Measurements from ENCODE around the gene ST3GAL3.

Gene ST3GAL3

GRCh38 chr1:43686801-43687200 is 20.5 kb upstream of the ST3GAL3 start:
- no peaks in the 10 kb centered on the region for H3K9me3 Mint-ChIP-seq
- H3K36me3 Mint-ChIP-seq (ENCODE audit: insufficient read depth), result peaks cover 70% of the 10 kb centered on the region
- H3K4me3 Mint-ChIP-seq, result no peak overlapping the region
- no peak for DNase-seq
- H3K4me1 Mint-ChIP-seq (ENCODE audit: low read depth in 2 of 2), result peaks cover 3 to 16% of the 10 kb centered on the region in 2 donors
- no peak for ATAC-seq (replicated peaks)
- no peaks in the 10 kb centered on the region for H3K27me3 Mint-ChIP-seq
- H3K27ac Mint-ChIP-seq, result no peak overlapping the region

- Mint-ChIP-seq H3K36me3 (ENCODE audit: insufficient read depth) (peaks cover 77% of the 10 kb centered on the region), H3K9me3 (no peaks in the 10 kb centered on the region), H3K27ac (peak overlapping the region in 1 of 2 donors; percentile 79), H3K4me3 (no peak overlapping the region), H3K4me1 (ENCODE audit: low read depth in 2 of 2) (peaks cover 3 to 16% of the 10 kb centered on the region in 2 donors), H3K27me3 (no peaks in the 10 kb centered on the region)
- no peak for DNase-seq
- ATAC-seq (replicated peaks), result no peak
Observed at GRCh38 chr1:43687301-43688108, 19.8 kb upstream of the ST3GAL3 start.

GRCh38 chr1:43688109-43688387 is 19.3 kb upstream of the ST3GAL3 start:
- Mint-ChIP-seq H3K9me3 (no peaks in the 10 kb centered on the region), H3K4me1 (ENCODE audit: low read depth in 2 of 2) (peaks cover 3 to 15% of the 10 kb centered on the region in 2 donors), H3K4me3 (no peak overlapping the region), H3K27me3 (no peaks in the 10 kb centered on the region), H3K27ac (peak overlapping the region in 1 of 2 donors; percentile 79), H3K36me3 (ENCODE audit: insufficient read depth) (peaks cover 83% of the 10 kb centered on the region)
- DNase-seq, result no peak
- ATAC-seq (replicated peaks), result no peak

- Mint-ChIP-seq H3K27ac (peak overlapping the region in 1 of 2 donors; percentile 79), H3K27me3 (no peaks in the 10 kb centered on the region), H3K36me3 (ENCODE audit: insufficient read depth) (peaks cover 86% of the 10 kb centered on the region), H3K4me1 (ENCODE audit: low read depth in 2 of 2) (peaks cover 3 to 9% of the 10 kb centered on the region in 2 donors), H3K4me3 (no peak overlapping the region), H3K9me3 (no peaks in the 10 kb centered on the region)
- ATAC-seq (replicated peaks) (no peak), DNase-seq (no peak)
Observed at GRCh38 chr1:43688594-43689000, 18.7 kb upstream of the ST3GAL3 start.

GRCh38 chr1:43689289-43689688 is 18.0 kb upstream of the ST3GAL3 start:
- peaks cover 86% of the 10 kb centered on the region for H3K36me3 Mint-ChIP-seq (ENCODE audit: insufficient read depth)
- H3K9me3 Mint-ChIP-seq, result no peaks in the 10 kb centered on the region
- H3K4me3 Mint-ChIP-seq, result no peak overlapping the region
- H3K4me1 Mint-ChIP-seq (ENCODE audit: low read depth in 2 of 2), result peaks cover 3 to 7% of the 10 kb centered on the region in 2 donors
- no peak for DNase-seq
- no peak for ATAC-seq (replicated peaks)
- H3K27me3 Mint-ChIP-seq, result no peaks in the 10 kb centered on the region
- no peak overlapping the region for H3K27ac Mint-ChIP-seq

GRCh38 chr1:43691871-43692815 is 15.2 kb upstream of the ST3GAL3 start:
- ATAC-seq (replicated peaks) (no peak), DNase-seq (no peak)
- H3K4me1 Mint-ChIP-seq (ENCODE audit: low read depth in 2 of 2), result peaks cover 0 to 4% of the 10 kb centered on the region in 2 donors
- peaks cover 62% of the 10 kb centered on the region for H3K36me3 Mint-ChIP-seq (ENCODE audit: insufficient read depth)
- H3K27me3 Mint-ChIP-seq, result no peaks in the 10 kb centered on the region
- H3K9me3 Mint-ChIP-seq, result no peaks in the 10 kb centered on the region
- no peak overlapping the region for H3K4me3 Mint-ChIP-seq
- peak overlapping the region; percentile 39 to 68 for H3K27ac Mint-ChIP-seq

GRCh38 chr1:43693371-43693770 is 14.0 kb upstream of the ST3GAL3 start:
- Mint-ChIP-seq H3K4me1 (ENCODE audit: low read depth in 2 of 2) (peaks cover 0 to 4% of the 10 kb centered on the region in 2 donors), H3K4me3 (no peak overlapping the region), H3K27me3 (no peaks in the 10 kb centered on the region), H3K27ac (peak overlapping the region in 1 of 2 donors; percentile 39), H3K36me3 (ENCODE audit: insufficient read depth) (peaks cover 58% of the 10 kb centered on the region), H3K9me3 (no peaks in the 10 kb centered on the region)
- DNase-seq (no peak), ATAC-seq (replicated peaks) (no peak)

- ATAC-seq (replicated peaks), result no peak
- H3K4me3 Mint-ChIP-seq, result no peak overlapping the region
- no peak for DNase-seq
- H3K27ac Mint-ChIP-seq, result no peak overlapping the region
- H3K27me3 Mint-ChIP-seq, result no peaks in the 10 kb centered on the region
- peaks cover 45% of the 10 kb centered on the region for H3K36me3 Mint-ChIP-seq (ENCODE audit: insufficient read depth)
- H3K4me1 Mint-ChIP-seq (ENCODE audit: low read depth in 2 of 2), result peaks cover 0 to 4% of the 10 kb centered on the region in 2 donors
- no peaks in the 10 kb centered on the region for H3K9me3 Mint-ChIP-seq
Observed at GRCh38 chr1:43699281-43699680, 8.1 kb upstream of the ST3GAL3 start.

GRCh38 chr1:43703836-43704235 is 3.5 kb upstream of the ST3GAL3 start:
- Mint-ChIP-seq H3K4me3 (no peak overlapping the region), H3K27ac (no peak overlapping the region), H3K9me3 (no peaks in the 10 kb centered on the region), H3K4me1 (ENCODE audit: low read depth in 2 of 2) (peaks cover 9 to 11% of the 10 kb centered on the region in 2 donors), H3K36me3 (ENCODE audit: insufficient read depth) (peaks cover 46% of the 10 kb centered on the region), H3K27me3 (no peaks in the 10 kb centered on the region)
- DNase-seq (no peak), ATAC-seq (replicated peaks) (no peak)

GRCh38 chr1:43704838-43705237 is 2.5 kb upstream of the ST3GAL3 start:
- H3K27me3 Mint-ChIP-seq, result no peaks in the 10 kb centered on the region
- no peak for ATAC-seq (replicated peaks)
- no peak for DNase-seq
- no peaks in the 10 kb centered on the region for H3K9me3 Mint-ChIP-seq
- H3K27ac Mint-ChIP-seq, result peak overlapping the region; percentile 62 to 67
- H3K4me1 Mint-ChIP-seq (ENCODE audit: low read depth in 2 of 2), result peaks cover 10 to 14% of the 10 kb centered on the region in 2 donors
- no peak overlapping the region for H3K4me3 Mint-ChIP-seq
- peaks cover 37% of the 10 kb centered on the region for H3K36me3 Mint-ChIP-seq (ENCODE audit: insufficient read depth)

- no peak for DNase-seq
- no peak overlapping the region for H3K4me3 Mint-ChIP-seq
- H3K27me3 Mint-ChIP-seq, result no peaks in the 10 kb centered on the region
- peak overlapping the region; percentile 62 to 67 for H3K27ac Mint-ChIP-seq
- no peak for ATAC-seq (replicated peaks)
- H3K36me3 Mint-ChIP-seq (ENCODE audit: insufficient read depth), result peaks cover 32% of the 10 kb centered on the region
- no peaks in the 10 kb centered on the region for H3K9me3 Mint-ChIP-seq
- peaks cover 11 to 14% of the 10 kb centered on the region in 2 donors for H3K4me1 Mint-ChIP-seq (ENCODE audit: low read depth in 2 of 2)
Observed at GRCh38 chr1:43705334-43705733, 2.0 kb upstream of the ST3GAL3 start.

- ATAC-seq (replicated peaks) (no peak), DNase-seq (no peak)
- no peaks in the 10 kb centered on the region for H3K27me3 Mint-ChIP-seq
- peak overlapping the region; percentile 85 to 86 for H3K4me3 Mint-ChIP-seq
- H3K27ac Mint-ChIP-seq, result peak overlapping the region; percentile 58 to 67
- H3K36me3 Mint-ChIP-seq (ENCODE audit: insufficient read depth), result peaks cover 28% of the 10 kb centered on the region
- peaks cover 12 to 14% of the 10 kb centered on the region in 2 donors for H3K4me1 Mint-ChIP-seq (ENCODE audit: low read depth in 2 of 2)
- H3K9me3 Mint-ChIP-seq, result no peaks in the 10 kb centered on the region
Observed at GRCh38 chr1:43705982-43706597, 1.2 kb upstream of the ST3GAL3 start.

- DNase-seq (peak in 1 of 3 experiments; percentile 9), ATAC-seq (replicated peaks) (no peak)
- peaks cover 22% of the 10 kb centered on the region for H3K36me3 Mint-ChIP-seq (ENCODE audit: insufficient read depth)
Observed at GRCh38 chr1:43706598-43707189, 642 bp upstream of the ST3GAL3 start.

More at GRCh38 chr1:43706598-43707189, 642 bp upstream of the ST3GAL3 start:
- H3K9me3 Mint-ChIP-seq, result no peaks in the 10 kb centered on the region
- H3K4me3 Mint-ChIP-seq, result peak overlapping the region; percentile 85 to 86
- peaks cover 12 to 14% of the 10 kb centered on the region in 2 donors for H3K4me1 Mint-ChIP-seq (ENCODE audit: low read depth in 2 of 2)
- H3K27me3 Mint-ChIP-seq, result no peaks in the 10 kb centered on the region
- peak overlapping the region; percentile 58 to 76 for H3K27ac Mint-ChIP-seq
